Measurements from ENCODE around the gene ELF2.
"Not testable (repeated sequence)": the region's sequence is repeated elsewhere in the genome, so short reads cannot be mapped to it uniquely, and the experiment has no call there.

Gene ELF2

GRCh38 chr4:139022835-139023234 is 154.2 kb downstream of the ELF2 start:
- Histone ChIP-seq H3K27ac (peak overlapping the region; percentile 2), H3K4me1 (ENCODE audit: control insufficient read depth in 1 of 2, insufficient read depth in 1 of 2, low read depth in 1 of 2, low read length in 1 of 2) (peaks cover 39 to 47% of the 10 kb centered on the region in 2 experiments), H3K27me3 (no peaks in the 10 kb centered on the region), H3K9me3 (no peaks in the 10 kb centered on the region), H3K4me3 (ENCODE audit: low read depth in 1 of 2, low read length in 1 of 2) (no peak overlapping the region), H3K36me3 (no peaks in the 10 kb centered on the region)
- TF ChIP-seq CTCF (IDR thresholded peaks at IDR 0.05) = no peak

- H3K27me3 ChIP-seq; H3K36me3 ChIP-seq; H3K4me3 ChIP-seq (ENCODE audit: low read depth in 1 of 2, low read length in 1 of 2); H3K9me3 ChIP-seq: not testable (repeated sequence)
- Histone ChIP-seq H3K4me1 (ENCODE audit: control insufficient read depth in 1 of 2, insufficient read depth in 1 of 2, low read depth in 1 of 2, low read length in 1 of 2) (peaks cover 52 to 56% of the 10 kb centered on the region in 2 experiments), H3K27ac (peak overlapping the region; percentile 1)
Observed at GRCh38 chr4:139021071-139021470, 155.9 kb downstream of the ELF2 start.

GRCh38 chr4:139020384-139020783 is 156.6 kb downstream of the ELF2 start:
- Histone ChIP-seq H3K4me3 (ENCODE audit: low read depth in 1 of 2, low read length in 1 of 2) (no peak overlapping the region), H3K9me3 (no peaks in the 10 kb centered on the region), H3K36me3 (no peaks in the 10 kb centered on the region), H3K27me3 (no peaks in the 10 kb centered on the region), H3K4me1 (ENCODE audit: control insufficient read depth in 1 of 2, insufficient read depth in 1 of 2, low read depth in 1 of 2, low read length in 1 of 2) (peaks cover 49 to 56% of the 10 kb centered on the region in 2 experiments), H3K27ac (peak overlapping the region; percentile 66)
- no peak for TF ChIP-seq CTCF (IDR thresholded peaks at IDR 0.05)

GRCh38 chr4:139018971-139019758 is 157.9 kb downstream of the ELF2 start:
- no peaks in the 10 kb centered on the region for H3K9me3 ChIP-seq
- peaks cover 60 to 68% of the 10 kb centered on the region in 2 experiments for H3K4me1 ChIP-seq (ENCODE audit: control insufficient read depth in 1 of 2, insufficient read depth in 1 of 2, low read depth in 1 of 2, low read length in 1 of 2)
- no peak for TF ChIP-seq CTCF (IDR thresholded peaks at IDR 0.05)
- H3K27ac ChIP-seq = peak overlapping the region; percentile 66
- no peaks in the 10 kb centered on the region for H3K36me3 ChIP-seq
- H3K4me3 ChIP-seq (ENCODE audit: low read depth in 1 of 2, low read length in 1 of 2) = no peak overlapping the region
- H3K27me3 ChIP-seq = no peaks in the 10 kb centered on the region

- no peak overlapping the region for H3K4me3 ChIP-seq (ENCODE audit: low read depth in 1 of 2, low read length in 1 of 2)
- H3K4me1 ChIP-seq (ENCODE audit: control insufficient read depth in 1 of 2, insufficient read depth in 1 of 2, low read depth in 1 of 2, low read length in 1 of 2) = peaks cover 65% of the 10 kb centered on the region in 2 experiments
- no peak for TF ChIP-seq CTCF (IDR thresholded peaks at IDR 0.05)
- H3K36me3 ChIP-seq = no peaks in the 10 kb centered on the region
- peak overlapping the region; percentile 66 for H3K27ac ChIP-seq
- no peaks in the 10 kb centered on the region for H3K9me3 ChIP-seq
- H3K27me3 ChIP-seq = no peaks in the 10 kb centered on the region
Observed at GRCh38 chr4:139018501-139018900, 158.5 kb downstream of the ELF2 start.

- H3K4me3 ChIP-seq (ENCODE audit: low read depth in 1 of 2, low read length in 1 of 2) = no peak overlapping the region
- H3K4me1 ChIP-seq (ENCODE audit: control insufficient read depth in 1 of 2, insufficient read depth in 1 of 2, low read depth in 1 of 2, low read length in 1 of 2) = peaks cover 65% of the 10 kb centered on the region in 2 experiments
- H3K27ac ChIP-seq = peak overlapping the region; percentile 66
Observed at GRCh38 chr4:139017861-139018260, 159.2 kb downstream of the ELF2 start.

More at GRCh38 chr4:139017861-139018260, 159.2 kb downstream of the ELF2 start:
- Histone ChIP-seq H3K36me3 (no peaks in the 10 kb centered on the region), H3K27me3 (no peaks in the 10 kb centered on the region), H3K9me3 (no peaks in the 10 kb centered on the region)
- TF ChIP-seq CTCF (IDR thresholded peaks at IDR 0.05) = no peak
